ENCODE measurements around the gene HDAC8.

Gene HDAC8

DNA sequence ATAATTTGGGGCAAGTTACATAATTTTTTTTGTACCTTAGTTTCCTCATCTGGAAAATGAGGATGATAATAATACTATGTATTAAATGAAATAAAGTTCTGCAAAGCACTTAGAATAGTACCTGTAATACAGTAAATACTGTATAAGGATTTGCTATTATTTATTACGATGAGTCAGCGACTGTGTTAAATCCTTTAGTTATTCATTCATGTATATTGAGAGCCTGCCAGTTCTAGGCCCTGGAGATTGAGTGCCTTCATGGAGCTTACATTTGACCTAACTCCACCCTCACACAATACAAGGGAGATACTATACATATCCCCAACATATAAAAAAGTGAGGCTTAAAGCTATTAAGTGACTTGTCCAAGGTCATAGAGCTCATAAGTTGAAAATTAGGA lies 199.9 kb downstream of the HDAC8 start:
- Histone ChIP-seq H3K27me3 (ENCODE audit: insufficient read depth, low read length) (no peaks in the 10 kb centered on the region), H3K36me3 (ENCODE audit: insufficient read depth, low read length) (no peaks in the 10 kb centered on the region), H3K27ac (ENCODE audit: low read depth, low read length) (no peak overlapping the region), H3K4me1 (ENCODE audit: insufficient read depth, low read length) (no peaks in the 10 kb centered on the region), H3K9ac (ENCODE audit: low read depth, low read length) (no peak overlapping the region), H3K9me3 (ENCODE audit: insufficient read depth, low read depth, low read length) (no peaks in the 10 kb centered on the region), H3K4me3 (ENCODE audit: low read length) (no peak overlapping the region)
- no CpG with 5 or more reads among the region's 2 CpGs for WGBS

DNA sequence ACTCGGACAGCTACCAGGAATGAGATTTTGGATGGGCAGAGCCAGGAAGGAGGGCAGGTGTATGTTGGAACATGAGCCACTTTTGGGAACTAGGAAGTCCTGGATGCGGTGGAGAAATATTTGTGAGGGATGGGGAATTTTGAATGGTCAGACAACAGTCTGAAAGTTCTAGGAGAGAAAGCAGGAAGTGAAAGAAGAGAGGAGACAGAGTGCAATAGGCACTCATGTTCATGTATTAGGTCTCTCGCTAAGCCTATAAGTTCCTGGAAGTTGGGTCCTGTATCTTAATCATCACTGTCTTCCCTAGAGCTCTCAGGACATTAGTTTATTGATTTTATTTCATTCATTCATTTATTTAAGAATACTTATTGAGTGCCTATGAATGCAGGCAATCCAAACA lies 201.2 kb downstream of the HDAC8 start:
- Histone ChIP-seq H3K4me1 (ENCODE audit: insufficient read depth, low read length) (no peaks in the 10 kb centered on the region), H3K27me3 (ENCODE audit: insufficient read depth, low read length) (no peaks in the 10 kb centered on the region), H3K4me3 (ENCODE audit: low read length) (no peak overlapping the region), H3K9ac (ENCODE audit: low read depth, low read length) (no peak overlapping the region), H3K9me3 (ENCODE audit: insufficient read depth, low read depth, low read length) (no peaks in the 10 kb centered on the region), H3K36me3 (ENCODE audit: insufficient read depth, low read length) (no peaks in the 10 kb centered on the region), H3K27ac (ENCODE audit: low read depth, low read length) (no peak overlapping the region)
- 97% methylated on average over 2 of the region's 3 CpGs for WGBS

DNA sequence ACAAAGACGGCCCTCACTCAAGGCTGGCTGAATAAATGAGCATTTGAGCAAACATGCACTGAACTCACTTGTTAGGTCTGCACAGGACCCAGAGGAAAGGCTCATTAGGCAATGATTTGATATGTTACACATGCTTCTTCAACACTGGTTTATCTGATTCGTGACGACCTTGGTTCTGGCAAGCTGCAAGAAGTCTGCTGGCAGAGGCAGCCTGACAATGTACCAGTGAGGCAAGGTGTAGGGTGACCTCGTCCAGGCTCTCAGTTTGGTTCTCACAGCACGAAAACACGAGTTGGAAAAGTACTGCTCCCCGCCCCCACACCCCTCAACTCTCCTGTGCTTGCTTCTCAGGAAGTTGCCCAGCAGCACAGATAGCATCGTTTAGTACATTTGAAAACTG lies 203.8 kb downstream of the HDAC8 start:
- H3K9me3 ChIP-seq (ENCODE audit: insufficient read depth, low read depth, low read length) = no peaks in the 10 kb centered on the region
- WGBS = 89% methylated on average over 8 of the region's 8 CpGs
- no peak overlapping the region for H3K9ac ChIP-seq (ENCODE audit: low read depth, low read length)
- H3K27ac ChIP-seq (ENCODE audit: low read depth, low read length) = no peak overlapping the region
- H3K36me3 ChIP-seq (ENCODE audit: insufficient read depth, low read length) = no peaks in the 10 kb centered on the region
- H3K27me3 ChIP-seq (ENCODE audit: insufficient read depth, low read length) = no peaks in the 10 kb centered on the region
- no peaks in the 10 kb centered on the region for H3K4me1 ChIP-seq (ENCODE audit: insufficient read depth, low read length)
- no peak overlapping the region for H3K4me3 ChIP-seq (ENCODE audit: low read length)

DNA sequence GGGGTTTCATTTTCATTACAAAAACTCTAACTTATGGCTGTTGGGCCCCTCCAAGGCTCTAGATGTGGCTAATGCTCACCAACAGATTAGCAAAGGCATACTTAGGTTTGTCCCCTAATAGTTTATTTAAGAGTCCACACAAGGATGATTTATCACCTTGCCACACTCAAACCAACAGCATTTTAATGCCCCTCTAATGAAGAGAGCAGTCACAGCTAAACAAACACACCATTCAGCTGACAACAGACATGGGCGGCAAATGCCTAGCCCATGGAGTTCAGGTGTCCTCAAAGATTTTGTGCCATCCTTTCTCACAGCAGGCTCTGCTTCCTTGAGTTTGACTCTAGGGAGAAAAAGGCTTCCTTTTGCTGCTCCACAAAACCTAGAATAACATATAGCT lies 205.1 kb downstream of the HDAC8 start:
- Histone ChIP-seq H3K27me3 (ENCODE audit: insufficient read depth, low read length) (no peaks in the 10 kb centered on the region), H3K4me3 (ENCODE audit: low read length) (no peak overlapping the region), H3K36me3 (ENCODE audit: insufficient read depth, low read length) (no peaks in the 10 kb centered on the region), H3K9ac (ENCODE audit: low read depth, low read length) (no peak overlapping the region), H3K4me1 (ENCODE audit: insufficient read depth, low read length) (no peaks in the 10 kb centered on the region), H3K27ac (ENCODE audit: low read depth, low read length) (no peak overlapping the region), H3K9me3 (ENCODE audit: insufficient read depth, low read depth, low read length) (no peaks in the 10 kb centered on the region)
- WGBS = 90% methylated on average over 1 of the region's 1 CpG

DNA sequence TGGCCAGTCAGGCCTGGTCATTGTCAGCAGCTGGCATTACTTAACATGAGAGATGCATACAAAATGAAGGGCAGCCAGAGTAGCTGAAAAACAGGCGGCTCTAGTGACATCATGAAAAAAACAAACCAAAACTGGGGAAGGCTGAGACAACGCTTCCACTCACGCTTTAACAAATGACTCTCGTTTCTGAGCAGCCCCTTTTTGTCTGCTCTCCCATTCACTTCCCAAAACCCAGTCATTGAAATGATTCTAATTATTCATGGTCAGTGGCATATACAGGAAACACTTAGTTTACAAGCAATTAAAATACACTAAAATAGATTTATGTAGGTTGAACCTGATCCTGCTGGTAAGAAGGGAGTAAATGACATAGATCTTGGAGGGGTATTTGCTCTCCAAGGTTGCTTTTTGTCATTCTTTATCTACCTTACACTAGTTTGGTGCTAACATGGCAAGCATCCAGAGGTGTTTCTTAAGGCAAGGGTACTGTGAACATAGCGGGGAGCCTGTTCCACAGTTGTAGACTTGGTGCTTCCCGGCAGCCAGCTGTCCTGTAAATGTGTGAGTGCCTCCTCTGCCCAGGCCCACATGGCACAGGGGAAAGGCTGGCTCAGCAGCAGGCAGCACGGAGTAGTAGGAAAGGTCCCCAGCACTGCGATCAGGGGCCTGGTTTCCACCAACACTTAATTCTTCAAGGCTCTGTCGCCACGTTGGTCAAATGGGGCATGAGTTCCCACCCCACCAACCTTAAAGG lies 205.8 kb downstream of the HDAC8 start:
- WGBS = 83% methylated on average over 10 of the region's 10 CpGs
- Histone ChIP-seq H3K4me3 (ENCODE audit: low read length) (no peak overlapping the region), H3K9me3 (ENCODE audit: insufficient read depth, low read depth, low read length) (no peaks in the 10 kb centered on the region)

DNA sequence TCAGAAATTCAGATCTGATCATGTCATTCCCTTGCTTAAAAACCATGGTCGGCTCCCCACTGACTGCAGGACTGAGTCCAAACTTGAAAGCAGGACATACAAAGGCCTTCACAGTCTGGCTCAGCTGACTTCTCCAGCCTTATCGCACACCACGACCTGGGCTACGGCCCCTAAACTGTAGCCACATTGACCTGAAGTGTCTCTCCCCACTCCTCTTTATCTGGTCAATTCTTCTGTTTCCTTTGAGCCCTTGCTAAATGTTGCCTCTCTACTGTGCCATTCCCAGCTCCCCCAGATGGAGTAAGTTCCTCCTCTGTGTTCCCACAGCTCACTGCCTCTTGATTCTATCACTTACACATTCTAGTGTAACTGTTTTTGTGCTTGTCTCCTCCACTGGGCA lies 206.5 kb downstream of the HDAC8 start:
- Histone ChIP-seq H3K27me3 (ENCODE audit: insufficient read depth, low read length) (no peaks in the 10 kb centered on the region), H3K9me3 (ENCODE audit: insufficient read depth, low read depth, low read length) (no peaks in the 10 kb centered on the region), H3K9ac (ENCODE audit: low read depth, low read length) (no peak overlapping the region), H3K27ac (ENCODE audit: low read depth, low read length) (no peak overlapping the region), H3K36me3 (ENCODE audit: insufficient read depth, low read length) (no peaks in the 10 kb centered on the region), H3K4me1 (ENCODE audit: insufficient read depth, low read length) (no peaks in the 10 kb centered on the region), H3K4me3 (ENCODE audit: low read length) (no peak overlapping the region)
- 91% methylated on average over 4 of the region's 4 CpGs for WGBS

More for the DNA sequence above, 205.8 kb downstream of the HDAC8 start:
- no peak overlapping the region for H3K27ac ChIP-seq (ENCODE audit: low read depth, low read length)
- H3K9ac ChIP-seq (ENCODE audit: low read depth, low read length) = no peak overlapping the region
- H3K4me1 ChIP-seq (ENCODE audit: insufficient read depth, low read length) = no peaks in the 10 kb centered on the region
- no peaks in the 10 kb centered on the region for H3K36me3 ChIP-seq (ENCODE audit: insufficient read depth, low read length)
- H3K27me3 ChIP-seq (ENCODE audit: insufficient read depth, low read length) = no peaks in the 10 kb centered on the region

DNA sequence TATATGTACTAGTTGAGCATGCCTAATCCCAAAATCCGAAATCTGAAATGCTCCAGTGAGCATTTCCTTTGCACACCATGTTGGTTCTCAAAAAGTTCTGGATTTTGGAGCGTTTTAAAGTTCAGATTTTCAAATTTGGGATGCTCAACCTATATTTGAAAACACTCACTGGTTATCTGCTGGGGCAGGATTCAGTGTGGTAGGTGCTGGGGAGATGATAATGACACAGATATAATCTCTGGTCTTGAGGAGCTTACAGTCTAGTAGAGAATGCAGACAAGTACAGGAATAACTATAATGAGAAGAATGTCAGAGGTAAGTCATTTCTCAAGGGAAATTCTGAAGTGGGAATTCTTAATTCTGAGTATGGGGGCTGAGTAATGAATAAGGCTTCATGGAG lies 207.5 kb downstream of the HDAC8 start:
- H3K9ac ChIP-seq (ENCODE audit: low read depth, low read length) = no peak overlapping the region
- WGBS = 100% methylated on average over 2 of the region's 2 CpGs
- H3K4me1 ChIP-seq (ENCODE audit: insufficient read depth, low read length) = no peaks in the 10 kb centered on the region
- H3K36me3 ChIP-seq (ENCODE audit: insufficient read depth, low read length) = no peaks in the 10 kb centered on the region
- H3K4me3 ChIP-seq (ENCODE audit: low read length) = no peak overlapping the region
- no peaks in the 10 kb centered on the region for H3K27me3 ChIP-seq (ENCODE audit: insufficient read depth, low read length)
- no peaks in the 10 kb centered on the region for H3K9me3 ChIP-seq (ENCODE audit: insufficient read depth, low read depth, low read length)
- no peak overlapping the region for H3K27ac ChIP-seq (ENCODE audit: low read depth, low read length)

DNA sequence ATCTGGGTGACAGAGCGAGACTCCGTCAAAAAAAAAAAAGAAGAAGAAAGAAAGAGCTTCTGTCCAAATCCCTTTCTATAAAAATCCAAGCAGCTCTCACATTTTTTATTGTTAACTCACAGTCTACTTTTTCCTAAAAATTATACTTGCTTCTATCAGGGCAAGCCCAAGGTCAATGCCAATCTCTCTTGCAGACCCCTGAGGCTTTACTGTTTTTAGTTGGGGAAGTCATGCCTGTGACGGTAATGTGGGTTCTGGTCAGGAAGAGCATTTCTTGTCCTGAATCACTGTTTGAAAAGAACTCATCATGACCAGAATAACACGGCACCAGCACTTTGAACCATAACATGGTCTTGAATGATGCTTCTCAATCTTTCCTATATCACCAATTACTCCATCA lies 212.3 kb downstream of the HDAC8 start:
- no peaks in the 10 kb centered on the region for H3K27me3 ChIP-seq (ENCODE audit: insufficient read depth, low read length)
- H3K36me3 ChIP-seq (ENCODE audit: insufficient read depth, low read length) = no peaks in the 10 kb centered on the region
- no peak overlapping the region for H3K27ac ChIP-seq (ENCODE audit: low read depth, low read length)
- H3K4me1 ChIP-seq (ENCODE audit: insufficient read depth, low read length) = no peaks in the 10 kb centered on the region
- no peaks in the 10 kb centered on the region for H3K9me3 ChIP-seq (ENCODE audit: insufficient read depth, low read depth, low read length)
- 94% methylated on average over 4 of the region's 4 CpGs for WGBS
- H3K4me3 ChIP-seq (ENCODE audit: low read length) = no peak overlapping the region
- no peak overlapping the region for H3K9ac ChIP-seq (ENCODE audit: low read depth, low read length)

DNA sequence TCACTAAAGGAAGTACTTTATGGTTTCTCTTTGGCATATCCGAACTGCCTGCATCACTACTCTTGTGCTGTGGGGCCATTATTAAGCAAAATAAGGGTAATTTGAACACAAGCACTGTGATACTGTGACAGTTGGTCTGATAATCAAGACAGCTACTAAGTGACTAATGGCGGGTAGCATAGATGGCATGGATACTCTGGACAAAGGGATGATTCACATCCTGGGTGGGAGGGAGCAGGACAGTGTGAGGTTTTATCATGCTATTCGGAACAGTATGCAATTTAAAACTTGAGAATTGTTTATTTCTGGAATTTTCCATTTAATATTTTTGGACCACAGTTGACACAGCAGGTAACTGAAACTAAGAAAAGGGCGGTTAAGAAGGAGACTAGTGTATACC lies 214.3 kb downstream of the HDAC8 start:
- no peaks in the 10 kb centered on the region for H3K27me3 ChIP-seq (ENCODE audit: insufficient read depth, low read length)
- H3K4me1 ChIP-seq (ENCODE audit: insufficient read depth, low read length) = no peaks in the 10 kb centered on the region
- H3K36me3 ChIP-seq (ENCODE audit: insufficient read depth, low read length) = no peaks in the 10 kb centered on the region
- no peak overlapping the region for H3K27ac ChIP-seq (ENCODE audit: low read depth, low read length)
- no peak overlapping the region for H3K9ac ChIP-seq (ENCODE audit: low read depth, low read length)
- no peak overlapping the region for H3K4me3 ChIP-seq (ENCODE audit: low read length)
- WGBS = 92% methylated on average over 4 of the region's 4 CpGs
- H3K9me3 ChIP-seq (ENCODE audit: insufficient read depth, low read depth, low read length) = no peaks in the 10 kb centered on the region

DNA sequence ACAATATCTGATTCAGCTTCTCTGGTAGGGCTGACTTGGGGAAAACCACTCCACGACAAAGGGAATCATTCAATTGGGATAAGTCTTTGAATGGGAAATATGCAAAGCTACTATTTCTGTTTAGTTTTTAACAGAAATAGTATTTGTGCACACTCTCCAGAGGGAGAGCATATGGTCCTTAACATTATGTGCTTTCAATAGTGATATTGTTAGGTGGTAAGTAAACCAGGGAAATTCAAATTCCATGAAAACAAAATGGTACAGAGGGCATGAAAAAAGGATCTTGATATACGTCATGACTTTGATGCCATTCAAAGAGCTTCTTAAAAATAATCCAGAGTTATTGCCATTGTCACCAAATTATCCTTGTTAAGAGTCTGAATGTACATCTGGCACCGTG lies 219.9 kb downstream of the HDAC8 start:
- no peak overlapping the region for H3K9ac ChIP-seq (ENCODE audit: low read depth, low read length)
- no peaks in the 10 kb centered on the region for H3K27me3 ChIP-seq (ENCODE audit: insufficient read depth, low read length)
- H3K27ac ChIP-seq (ENCODE audit: low read depth, low read length) = no peak overlapping the region
- no peaks in the 10 kb centered on the region for H3K9me3 ChIP-seq (ENCODE audit: insufficient read depth, low read depth, low read length)
- H3K4me1 ChIP-seq (ENCODE audit: insufficient read depth, low read length) = peaks cover 4% of the 10 kb centered on the region; the same call in 1 of the 2 replicates
- no peak overlapping the region for H3K4me3 ChIP-seq (ENCODE audit: low read length)
- no peaks in the 10 kb centered on the region for H3K36me3 ChIP-seq (ENCODE audit: insufficient read depth, low read length)
- WGBS = 91% methylated on average over 3 of the region's 3 CpGs

DNA sequence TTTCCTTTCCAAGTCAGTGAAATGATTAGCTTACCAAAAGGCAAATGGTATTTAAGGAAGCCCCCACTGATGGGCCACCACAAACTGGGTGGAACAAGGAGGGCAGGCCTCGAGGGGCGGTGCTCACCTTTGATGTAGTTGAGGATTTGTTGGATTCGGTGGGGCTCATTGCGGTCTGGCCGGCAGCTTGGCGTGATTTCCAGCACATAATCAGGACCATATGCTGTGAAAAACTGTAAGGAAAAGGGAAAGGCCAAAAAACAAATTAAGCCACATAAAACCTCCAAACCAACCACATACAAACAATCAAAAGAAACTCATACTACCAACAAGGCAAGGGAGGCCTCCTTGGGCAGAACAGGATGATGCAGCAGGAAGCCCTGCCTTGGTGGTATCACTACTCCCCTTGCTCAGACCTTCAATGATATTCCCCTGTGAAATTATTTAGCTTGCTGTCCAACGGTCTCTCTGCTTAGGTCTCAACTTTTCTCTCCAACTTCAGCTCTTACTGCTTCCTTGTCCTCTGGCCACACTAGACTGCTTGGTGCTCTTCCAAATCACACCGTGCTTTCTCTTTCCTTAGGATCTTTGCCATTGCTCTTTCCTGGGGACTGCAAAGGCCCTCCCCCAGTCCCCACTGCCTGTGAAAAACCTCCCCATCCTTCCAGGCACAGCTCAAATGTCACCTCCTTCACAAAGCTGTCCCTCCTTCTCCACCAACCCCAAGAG lies 220.9 kb downstream of the HDAC8 start:
- Histone ChIP-seq H3K9ac (ENCODE audit: low read depth, low read length) (no peak overlapping the region), H3K9me3 (ENCODE audit: insufficient read depth, low read depth, low read length) (no peaks in the 10 kb centered on the region), H3K27ac (ENCODE audit: low read depth, low read length) (no peak overlapping the region), H3K4me3 (ENCODE audit: low read length) (no peak overlapping the region), H3K27me3 (ENCODE audit: insufficient read depth, low read length) (no peaks in the 10 kb centered on the region), H3K36me3 (ENCODE audit: insufficient read depth, low read length) (no peaks in the 10 kb centered on the region), H3K4me1 (ENCODE audit: insufficient read depth, low read length) (peaks cover 6% of the 10 kb centered on the region; the same call in 1 of the 2 replicates)
- WGBS = 97% methylated on average over 8 of the region's 8 CpGs

Measured in HUES64 (cell line).